Neural cell (in vitro differentiated cells): ENCODE results near the gene KCNJ6.

Experiments
- EP300 ChIP-seq: fragments of 450-650 bp; conservative IDR thresholded peaks from 2 replicates; pipeline ENCODE4 v1.6.1; 2014; ENCODE audit warnings: antibody characterized with exemption, mild to moderate bottlenecking, moderate library complexity; ENCODE audit not compliant: poor library complexity, severe bottlenecking
- TAF1 ChIP-seq: IDR thresholded peaks from 2 replicates; pipeline ENCODE4 v1.6.1; 2012; ENCODE audit warnings: low read depth
- TF ChIP-seq, protein P1 (sequence below): fragments of 450-650 bp; IDR thresholded peaks from 2 replicates; pipeline ENCODE4 v1.5.1; 2014; ENCODE audit warnings: antibody characterized with exemption, mild to moderate bottlenecking, moderate library complexity; ENCODE audit not compliant: poor library complexity, severe bottlenecking

DNA sequence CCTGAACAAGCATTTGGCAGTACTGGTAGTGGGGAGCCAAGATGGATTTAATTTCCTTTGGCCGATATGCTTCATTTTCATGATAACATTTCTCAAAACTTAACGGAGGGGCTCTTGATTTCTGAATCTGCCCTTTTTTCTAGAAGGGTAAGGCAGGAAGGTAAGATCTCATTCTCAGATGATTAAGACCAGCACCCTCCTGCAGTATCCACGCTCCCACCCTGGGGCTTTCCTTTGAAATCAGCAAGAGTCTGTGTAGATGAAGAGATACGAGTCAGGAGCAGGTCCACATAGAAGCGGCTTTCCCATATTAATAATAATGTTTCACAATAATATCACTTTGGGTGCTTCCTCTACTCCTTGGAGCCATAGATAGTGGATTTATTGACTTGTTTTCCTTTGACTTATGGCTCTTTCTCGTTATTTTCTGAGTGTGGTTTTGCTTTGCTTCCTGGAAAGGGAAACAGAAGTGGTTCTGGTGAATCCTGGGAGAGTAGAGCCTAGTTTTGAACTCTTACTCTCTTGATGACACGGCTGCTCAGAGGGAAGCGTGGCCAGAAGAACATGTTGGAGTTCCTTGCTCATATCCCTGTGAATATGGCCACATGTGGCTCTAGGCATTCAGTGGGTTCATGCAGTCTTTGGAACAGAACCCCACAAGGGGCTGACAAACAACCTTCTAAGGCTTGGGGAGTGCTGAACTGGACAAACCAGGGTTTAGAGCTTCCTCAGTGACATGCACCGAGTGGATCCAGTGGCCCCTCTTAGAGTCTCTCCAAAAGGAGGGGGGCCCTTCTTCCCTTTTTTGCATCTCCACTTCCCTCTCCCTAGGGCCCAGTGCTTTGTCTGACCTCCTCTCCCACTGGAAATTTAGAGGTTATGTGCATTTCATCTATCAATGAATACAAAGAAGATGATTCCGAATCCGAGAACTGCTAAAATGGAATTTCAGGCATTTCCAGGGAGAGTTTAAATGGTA is 354.0 kb downstream of the KCNJ6 start:
- TF ChIP-seq, protein P1, sequence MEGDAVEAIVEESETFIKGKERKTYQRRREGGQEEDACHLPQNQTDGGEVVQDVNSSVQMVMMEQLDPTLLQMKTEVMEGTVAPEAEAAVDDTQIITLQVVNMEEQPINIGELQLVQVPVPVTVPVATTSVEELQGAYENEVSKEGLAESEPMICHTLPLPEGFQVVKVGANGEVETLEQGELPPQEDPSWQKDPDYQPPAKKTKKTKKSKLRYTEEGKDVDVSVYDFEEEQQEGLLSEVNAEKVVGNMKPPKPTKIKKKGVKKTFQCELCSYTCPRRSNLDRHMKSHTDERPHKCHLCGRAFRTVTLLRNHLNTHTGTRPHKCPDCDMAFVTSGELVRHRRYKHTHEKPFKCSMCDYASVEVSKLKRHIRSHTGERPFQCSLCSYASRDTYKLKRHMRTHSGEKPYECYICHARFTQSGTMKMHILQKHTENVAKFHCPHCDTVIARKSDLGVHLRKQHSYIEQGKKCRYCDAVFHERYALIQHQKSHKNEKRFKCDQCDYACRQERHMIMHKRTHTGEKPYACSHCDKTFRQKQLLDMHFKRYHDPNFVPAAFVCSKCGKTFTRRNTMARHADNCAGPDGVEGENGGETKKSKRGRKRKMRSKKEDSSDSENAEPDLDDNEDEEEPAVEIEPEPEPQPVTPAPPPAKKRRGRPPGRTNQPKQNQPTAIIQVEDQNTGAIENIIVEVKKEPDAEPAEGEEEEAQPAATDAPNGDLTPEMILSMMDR = no peak
- no peak for TF ChIP-seq TAF1
- no peak for TF ChIP-seq EP300
